PC-3 (cell line): ENCODE measurements around the gene SH2D3C. TPM values are rescaled to one million over a fixed set of nuclear protein-coding genes. Genes with fewer than 3 reads are reported as not detected.

Source experiments
- ATAC-seq: fragments of 200-7000 bp; cut with Tn5 transposase; 2 replicates; pipeline ENCODE4 v1.9.1; 2020; ENCODE audit warnings: mild to moderate bottlenecking, moderate library complexity
- BruUV-seq: library from RNA; stranded (reverse); fragments of 400-500 nt; replicated peaks from 2 replicates; lab custom pipeline; 2021; lab: Mats Ljungman, UMichigan
- CTCF ChIA-PET: fragments of 300-600 bp; sonication (Branson Sonifier 250); formaldehyde crosslinking; loops from one replicate; lab custom pipeline; 2022; ENCODE audit warnings: antibody characterized with exemption; lab: Charles Lee
- POLR2A ChIA-PET: fragments of 300-600 bp; sonication (Branson Sonifier 250); formaldehyde crosslinking; loops from one replicate; lab custom pipeline; 2022; ENCODE audit warnings: antibody characterized with exemption; ENCODE audit not compliant: unreplicated experiment; lab: Charles Lee
- DNase-seq: peaks from one replicate; pipeline ENCODE4 v3.0.0-alpha.2; 2015
- H2AFZ ChIP-seq: fragments of 300-600 bp; sonication (generic); 2 replicates; pipeline ENCODE4 v1.6.0; 2016; ENCODE audit warnings: antibody characterized with exemption, low read length
- H3F3A ChIP-seq: fragments of 300-600 bp; sonication (generic); one replicate; pipeline ENCODE4 v1.6.0; 2017; ENCODE audit warnings: antibody characterized with exemption, low read length, control low read depth, mild to moderate bottlenecking; ENCODE audit not compliant: unreplicated experiment
- H3K27ac ChIP-seq: fragments of 300-600 bp; sonication (generic); 2 replicates; pipeline ENCODE4 v1.5.1; 2016; ENCODE audit warnings: mild to moderate bottlenecking, low read length
- H3K27me3 ChIP-seq: fragments of 300-600 bp; sonication (generic); 2 replicates; pipeline ENCODE4 v1.6.1; 2016; ENCODE audit warnings: low read length, mixed read lengths
- H3K36me3 ChIP-seq: fragments of 300-600 bp; sonication (generic); 2 replicates; pipeline ENCODE4 v1.6.1; 2016; ENCODE audit warnings: low read depth, mixed run types, low read length, mixed read lengths
- H3K4me1 ChIP-seq: fragments of 300-600 bp; sonication (generic); 2 replicates; pipeline ENCODE4 v1.5.1; 2016; ENCODE audit warnings: low read length; ENCODE audit not compliant: insufficient read depth
- H3K4me2 ChIP-seq: fragments of 300-600 bp; sonication (generic); 2 replicates; pipeline ENCODE4 v1.6.0; 2016; ENCODE audit warnings: low read length
- H3K4me3 ChIP-seq: fragments of 300-600 bp; sonication (generic); 2 replicates; pipeline ENCODE4 v1.5.1; 2016; ENCODE audit warnings: mild to moderate bottlenecking, low read length, mixed read lengths
- H3K79me2 ChIP-seq: fragments of 300-600 bp; sonication (generic); 2 replicates; pipeline ENCODE4 v1.6.1; 2017; ENCODE audit warnings: low read length, mixed read lengths
- H3K9ac ChIP-seq: fragments of 300-600 bp; sonication (generic); 2 replicates; pipeline ENCODE4 v1.6.0; 2016; ENCODE audit warnings: mild to moderate bottlenecking, low read length
- H3K9me2 ChIP-seq: fragments of 300-600 bp; sonication (generic); replicated peaks from 2 replicates; pipeline ENCODE4 v1.6.1; 2016; ENCODE audit warnings: mixed run types, low read length, mixed read lengths
- H3K9me3 ChIP-seq: fragments of 300-600 bp; sonication (generic); 2 replicates; pipeline ENCODE4 v1.6.1; 2016; ENCODE audit warnings: low read length, mixed read lengths
- H4K20me1 ChIP-seq: fragments of 300-600 bp; sonication (generic); 2 replicates; pipeline ENCODE4 v1.6.1; 2016; ENCODE audit warnings: low read length, mixed read lengths
- CTCF ChIP-seq: fragments of 300-600 bp; sonication (generic); conservative IDR thresholded peaks from 2 replicates; pipeline ENCODE4 v1.5.1; 2017; ENCODE audit warnings: antibody characterized with exemption, low read depth, mild to moderate bottlenecking, low read length
- EZH2 ChIP-seq: fragments of 300-600 bp; sonication (generic); IDR thresholded peaks from one replicate; pipeline ENCODE4 v1.6.1; 2017; ENCODE audit warnings: antibody characterized with exemption, mild to moderate bottlenecking, low read length; ENCODE audit not compliant: unreplicated experiment
- EZH2phosphoT487 ChIP-seq: fragments of 300-600 bp; sonication (generic); IDR thresholded peaks from 2 replicates; pipeline ENCODE4 v1.6.1; 2018; ENCODE audit warnings: mild to moderate bottlenecking, antibody characterized with exemption, low read length, borderline replicate concordance
- intact Hi-C: fragments of 100-400 bp; cut with micrococcal nuclease; formaldehyde crosslinking; loops from 2 replicates; pipeline ENCODE4 v1.9.0; 2023
- total RNA-seq: library from RNA; depleted of rRNA; stranded (reverse); fragments of >200 nt; gene quantifications from 2 replicates; pipeline ENCODE4 v1.2.3, GENCODE V29; 2014

SH2D3C gene
- total RNA-seq, 1 experiment from 2014 or later: 0.26 TPM

GRCh38 chr9:127801955-127802575 is 23.6 kb upstream of the SH2D3C start:
- no peaks in the 10 kb centered on the region for H3F3A ChIP-seq
- ChIA-PET POLR2A (no interaction called here), CTCF (interaction anchor here (0.8 kb wide), 1 partner anchor 316 kb away, joined by 3 read pairs; no protein-coding TSS in a partner anchor)
- H3K9me2 ChIP-seq: no peaks in the 10 kb centered on the region
- H3K27ac ChIP-seq: peak overlapping the region; percentile 46
- H3K27me3 ChIP-seq: no peaks in the 10 kb centered on the region
- intact Hi-C loops: loop anchor here (5.0 kb wide), 1 partner anchor 110 kb away; no protein-coding TSS in a partner anchor
- peaks cover 9% of the 10 kb centered on the region; the same call in 1 of the 2 replicates for H3K36me3 ChIP-seq
- no peaks in the 10 kb centered on the region for H4K20me1 ChIP-seq
- ATAC-seq (no peak; the same call in 1 of the 2 replicates), DNase-seq (no peak)
- BruUV-seq: TSS peak; percentile 53
- H2AFZ ChIP-seq: peak overlapping the region; percentile 63
- peak overlapping the region; percentile 86 for H3K4me2 ChIP-seq
- TF ChIP-seq EZH2 (no peak), EZH2phosphoT487 (no peak), CTCF (peak; percentile 22; the same call in 1 of the 2 replicates)
- H3K79me2 ChIP-seq: peaks cover 36% of the 10 kb centered on the region
- peaks cover 27% of the 10 kb centered on the region for H3K4me1 ChIP-seq
- no peaks in the 10 kb centered on the region for H3K9me3 ChIP-seq
- H3K9ac ChIP-seq: peak overlapping the region; percentile 11; the same call in 1 of the 2 replicates
- H3K4me3 ChIP-seq: peak overlapping the region; percentile 58; the same call in 1 of the 2 replicates

GRCh38 chr9:127796852-127797370 is 18.4 kb upstream of the SH2D3C start:
- H3K36me3 ChIP-seq: peaks cover 5% of the 10 kb centered on the region
- BruUV-seq: no TSS peak
- H3K4me2 ChIP-seq: no peak overlapping the region
- H3F3A ChIP-seq: no peaks in the 10 kb centered on the region
- no peaks in the 10 kb centered on the region for H3K27me3 ChIP-seq
- H3K9me2 ChIP-seq: no peaks in the 10 kb centered on the region
- no peaks in the 10 kb centered on the region for H3K79me2 ChIP-seq
- no peak overlapping the region for H2AFZ ChIP-seq
- ChIA-PET CTCF (no interaction called here), POLR2A (no interaction called here)
- TF ChIP-seq EZH2phosphoT487 (no peak), CTCF (no peak), EZH2 (no peak)
- intact Hi-C loops: no loop called here
- no peaks in the 10 kb centered on the region for H3K9me3 ChIP-seq
- no peak overlapping the region for H3K9ac ChIP-seq
- H3K4me3 ChIP-seq: no peak overlapping the region
- ATAC-seq (no peak), DNase-seq (peak; percentile 4)
- no peaks in the 10 kb centered on the region for H4K20me1 ChIP-seq
- peaks cover 12% of the 10 kb centered on the region for H3K4me1 ChIP-seq
- H3K27ac ChIP-seq: no peak overlapping the region
